Suprapubic skin (tissue), 4 donors: Measurements from ENCODE around the gene MAGEF1. TPM values are rescaled to one million over a fixed set of nuclear protein-coding genes. Genes with fewer than 3 reads are reported as not detected.
A peak's percentile ranks its signal among the peaks of the same experiment; 100 is the strongest.

Source experiments
- DNase-seq, 2 donors: peaks; one replicate each; pipeline ENCODE4 v3.0.0-alpha.2; 2019; ENCODE audit warnings: low spot score in 2 of 2
- H3K27ac ChIP-seq: fragments of 200-600 bp; sonication (generic); one replicate; pipeline ENCODE4 v1.5.1; 2019
- H3K27me3 ChIP-seq: fragments of 200-600 bp; sonication (generic); one replicate; pipeline ENCODE4 v1.5.1; 2019
- H3K36me3 ChIP-seq: fragments of 200-600 bp; sonication (generic); one replicate; pipeline ENCODE4 v1.5.1; 2019
- H3K4me1 ChIP-seq: fragments of 200-600 bp; sonication (generic); one replicate; pipeline ENCODE4 v1.5.1; 2019
- H3K4me3 ChIP-seq: fragments of 200-600 bp; sonication (generic); one replicate; pipeline ENCODE4 v1.5.1; 2019; ENCODE audit warnings: mild to moderate bottlenecking
- H3K9me3 ChIP-seq: fragments of 200-600 bp; sonication (generic); one replicate; pipeline ENCODE4 v1.5.1; 2019
- EP300 ChIP-seq: sonication (generic); formaldehyde crosslinking; IDR thresholded peaks from one replicate; pipeline ENCODE4 v1.6.1; 2017; ENCODE audit warnings: antibody characterized with exemption
- POLR2A ChIP-seq, 2 donors: fragments of 450-650 bp; IDR thresholded peaks; one replicate each; pipeline ENCODE4 v1.6.1; 2017; ENCODE audit warnings: antibody characterized with exemption in 2 of 2, mild to moderate bottlenecking in 2 of 2, moderate library complexity in 2 of 2
- POLR2AphosphoS5 ChIP-seq, 3 donors: sonication (generic); formaldehyde crosslinking; IDR thresholded peaks; one replicate each; pipeline ENCODE4 v1.6.1; 2017; ENCODE audit warnings: antibody characterized with exemption in 3 of 3
- WGBS: methylation state at CpG from one replicate; pipeline ENCODE4 v1.1.5; 2018; 5-methylcytosine and 5-hydroxymethylcytosine counted together
- total RNA-seq, 4 donors: library from RNA; depleted of rRNA; stranded (reverse); fragments of >200 nt; gene quantifications; one replicate each; pipeline ENCODE4 v1.1.0, GENCODE V29; 2016
- TF ChIP-seq, protein P1 (sequence below), 2 donors: fragments of 200-600 bp in 1 of 2; fragments of 450-650 bp in 1 of 2; sonication (generic) in 1 of 2; IDR thresholded peaks; one replicate each; pipeline ENCODE4 v1.5.1; 2016 to 2019; ENCODE audit warnings: antibody characterized with exemption in 2 of 2, mild to moderate bottlenecking in 1 of 2, moderate library complexity in 1 of 2

The MAGEF1 gene
- total RNA-seq, 4 donors from 2014 or later = 12.8 to 26.5 (median 17.7) TPM

DNA sequence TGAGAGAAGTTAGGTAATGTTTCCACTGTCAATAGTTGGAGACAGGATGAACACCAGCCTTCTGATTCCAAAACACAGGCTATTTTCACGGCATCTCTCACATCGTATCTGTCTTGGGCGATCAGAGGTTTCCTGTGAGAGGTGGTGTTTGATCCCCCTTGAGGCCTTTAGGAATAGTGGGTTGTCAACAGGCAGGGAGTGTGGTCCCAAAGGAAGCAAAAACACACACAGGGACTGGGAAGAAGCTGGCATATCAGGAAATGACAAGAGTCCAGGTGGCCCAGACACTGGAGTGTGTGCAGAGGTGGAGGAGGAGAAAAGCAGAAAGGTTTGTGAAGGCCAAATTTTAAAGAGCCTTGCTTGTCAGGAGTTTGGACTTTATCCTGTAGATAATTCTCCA lies 6.6 kb upstream of the MAGEF1 start:
- no peak overlapping the region for H3K27ac ChIP-seq
- DNase-seq = no peak
- H3K27me3 ChIP-seq = no peaks in the 10 kb centered on the region
- H3K4me1 ChIP-seq = peaks cover 13% of the 10 kb centered on the region
- H3K9me3 ChIP-seq = no peaks in the 10 kb centered on the region
- no peak overlapping the region for H3K4me3 ChIP-seq
- TF ChIP-seq EP300 = no peak
- no peak for TF ChIP-seq POLR2AphosphoS5 (IDR thresholded peaks at IDR 0.05)
- TF ChIP-seq, protein P1, sequence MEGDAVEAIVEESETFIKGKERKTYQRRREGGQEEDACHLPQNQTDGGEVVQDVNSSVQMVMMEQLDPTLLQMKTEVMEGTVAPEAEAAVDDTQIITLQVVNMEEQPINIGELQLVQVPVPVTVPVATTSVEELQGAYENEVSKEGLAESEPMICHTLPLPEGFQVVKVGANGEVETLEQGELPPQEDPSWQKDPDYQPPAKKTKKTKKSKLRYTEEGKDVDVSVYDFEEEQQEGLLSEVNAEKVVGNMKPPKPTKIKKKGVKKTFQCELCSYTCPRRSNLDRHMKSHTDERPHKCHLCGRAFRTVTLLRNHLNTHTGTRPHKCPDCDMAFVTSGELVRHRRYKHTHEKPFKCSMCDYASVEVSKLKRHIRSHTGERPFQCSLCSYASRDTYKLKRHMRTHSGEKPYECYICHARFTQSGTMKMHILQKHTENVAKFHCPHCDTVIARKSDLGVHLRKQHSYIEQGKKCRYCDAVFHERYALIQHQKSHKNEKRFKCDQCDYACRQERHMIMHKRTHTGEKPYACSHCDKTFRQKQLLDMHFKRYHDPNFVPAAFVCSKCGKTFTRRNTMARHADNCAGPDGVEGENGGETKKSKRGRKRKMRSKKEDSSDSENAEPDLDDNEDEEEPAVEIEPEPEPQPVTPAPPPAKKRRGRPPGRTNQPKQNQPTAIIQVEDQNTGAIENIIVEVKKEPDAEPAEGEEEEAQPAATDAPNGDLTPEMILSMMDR (IDR thresholded peaks at IDR 0.05) = no peak
- TF ChIP-seq POLR2A (IDR thresholded peaks at IDR 0.05) = no peak
- H3K36me3 ChIP-seq = no peaks in the 10 kb centered on the region
- WGBS = 86% methylated on average over 3 of the region's 3 CpGs

DNA sequence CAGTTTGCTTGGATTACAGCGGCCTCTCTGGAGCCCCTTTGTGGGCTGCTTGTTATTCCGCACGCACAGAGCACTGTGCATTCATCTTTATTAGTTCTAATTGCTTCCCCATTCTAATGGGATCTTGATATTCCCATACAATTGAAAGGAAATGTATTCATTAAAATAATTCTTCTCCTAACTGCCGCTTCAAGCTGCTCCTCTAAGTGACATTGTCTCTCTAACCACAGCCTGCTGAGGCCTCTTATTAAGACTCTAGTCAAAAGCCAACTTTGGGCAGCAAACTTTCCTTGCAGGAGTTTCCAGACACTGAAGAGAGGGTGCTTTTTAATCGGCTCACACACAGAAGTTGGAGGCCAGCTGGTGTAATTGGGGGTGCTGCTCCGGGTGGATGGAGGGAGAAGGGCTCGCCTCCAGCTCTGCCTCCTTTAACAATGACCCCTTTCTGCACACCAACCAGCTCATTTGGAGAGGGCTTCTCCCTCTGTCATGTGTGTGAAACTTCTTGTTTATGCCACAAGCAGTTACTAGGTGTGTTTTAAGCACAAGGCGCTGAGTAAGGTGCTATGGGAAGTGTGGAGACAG lies 5.6 kb upstream of the MAGEF1 start:
- Histone ChIP-seq H3K36me3 (no peaks in the 10 kb centered on the region), H3K4me1 (peaks cover 14% of the 10 kb centered on the region), H3K27me3 (no peaks in the 10 kb centered on the region), H3K9me3 (no peaks in the 10 kb centered on the region), H3K27ac (peak overlapping the region; percentile 66), H3K4me3 (no peak overlapping the region)
- TF ChIP-seq POLR2AphosphoS5 (IDR thresholded peaks at IDR 0.05) (no peak), POLR2A (IDR thresholded peaks at IDR 0.05) (no peak), EP300 (no peak)
- TF ChIP-seq, protein P1 (IDR thresholded peaks at IDR 0.05) = no peak
- 69% methylated on average over 8 of the region's 8 CpGs for WGBS
- DNase-seq = no peak

DNA sequence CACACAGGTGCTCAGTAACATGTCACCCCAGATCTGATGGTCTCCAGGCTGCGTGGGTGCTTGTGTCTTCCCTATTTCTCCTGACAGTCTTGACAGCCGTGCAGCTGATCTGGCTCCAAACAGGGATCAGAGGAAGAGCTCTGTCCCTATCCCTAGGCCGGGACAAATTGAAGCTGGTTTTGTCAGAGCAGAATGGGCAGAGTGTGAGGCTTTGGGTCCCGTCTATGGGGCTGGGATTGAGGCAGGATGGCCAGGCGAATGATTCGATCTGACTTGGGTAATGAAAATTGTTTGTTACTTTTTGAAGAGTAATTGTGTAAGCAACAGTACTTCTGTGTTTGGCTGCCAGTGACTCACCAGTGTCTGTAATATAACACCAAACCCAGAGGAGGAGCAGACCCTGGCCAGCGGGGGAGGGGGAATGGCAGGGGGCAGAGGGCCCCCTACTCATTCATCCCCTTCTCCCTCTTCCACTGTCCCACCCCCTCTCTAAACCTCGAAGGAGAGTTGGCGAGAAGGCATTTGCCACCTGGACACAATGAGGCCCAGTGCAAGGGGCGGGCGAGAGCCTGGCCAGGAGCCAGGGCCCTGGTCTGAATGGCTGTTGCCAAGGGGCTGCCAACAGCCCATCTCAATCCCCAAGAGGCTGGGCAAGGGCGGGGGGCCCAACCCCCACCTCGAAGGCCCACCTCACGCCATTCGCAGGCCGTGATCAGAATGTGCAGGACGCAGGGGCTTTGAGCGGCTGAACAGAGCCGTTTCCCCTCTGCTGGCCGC lies 4.9 kb upstream of the MAGEF1 start:
- H3K4me1 ChIP-seq = peaks cover 19% of the 10 kb centered on the region
- H3K27me3 ChIP-seq = no peaks in the 10 kb centered on the region
- H3K9me3 ChIP-seq = no peaks in the 10 kb centered on the region
- 65% methylated on average over 20 of the region's 20 CpGs for WGBS
- no peaks in the 10 kb centered on the region for H3K36me3 ChIP-seq
- H3K4me3 ChIP-seq = no peak overlapping the region
- DNase-seq = no peak
- TF ChIP-seq EP300 (no peak), POLR2A (IDR thresholded peaks at IDR 0.05) (no peak), POLR2AphosphoS5 (IDR thresholded peaks at IDR 0.05) (no peak)
- TF ChIP-seq, protein P1 (IDR thresholded peaks at IDR 0.05) = no peak
- H3K27ac ChIP-seq = peak overlapping the region; percentile 66

DNA sequence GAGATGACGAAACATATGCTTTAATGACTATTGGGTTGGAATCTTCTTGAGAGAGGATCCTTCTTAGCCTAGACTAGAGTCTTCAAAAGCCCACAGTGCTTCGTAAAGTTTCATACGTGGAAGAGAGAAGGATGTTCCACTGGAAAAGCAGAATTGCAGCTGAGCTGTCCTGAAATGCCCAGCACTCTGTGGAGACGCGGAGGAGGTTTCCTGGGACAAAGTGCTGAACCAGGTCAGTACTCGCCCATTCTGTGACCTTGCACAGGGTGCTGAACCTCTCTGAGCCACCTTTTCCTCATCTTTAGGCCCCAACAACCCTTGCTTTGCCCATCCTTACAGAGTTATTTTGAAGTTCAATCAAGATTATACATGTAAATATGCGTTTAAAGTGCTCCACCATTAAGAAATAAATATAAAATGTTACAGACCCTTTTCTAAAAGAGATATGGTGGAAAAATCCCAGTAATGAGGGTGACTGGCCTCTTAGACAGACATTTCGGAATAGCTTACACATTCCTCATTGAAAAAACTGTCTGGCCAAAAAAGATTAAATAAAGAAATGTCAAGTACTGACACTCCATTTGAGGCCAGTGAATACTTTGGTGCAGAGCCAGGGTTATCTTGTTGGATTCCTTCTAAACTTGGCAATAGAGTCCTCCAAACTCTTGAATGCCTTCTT lies 4.2 kb upstream of the MAGEF1 start:
- Histone ChIP-seq H3K4me1 (peaks cover 20% of the 10 kb centered on the region), H3K27ac (peak overlapping the region; percentile 66), H3K27me3 (no peaks in the 10 kb centered on the region), H3K36me3 (no peaks in the 10 kb centered on the region), H3K4me3 (no peak overlapping the region), H3K9me3 (no peaks in the 10 kb centered on the region)
- TF ChIP-seq EP300 (no peak), POLR2A (IDR thresholded peaks at IDR 0.05) (no peak), POLR2AphosphoS5 (IDR thresholded peaks at IDR 0.05) (no peak)
- TF ChIP-seq, protein P1 (IDR thresholded peaks at IDR 0.05) = no peak
- 80% methylated on average over 8 of the region's 8 CpGs for WGBS
- DNase-seq = no peak

DNA sequence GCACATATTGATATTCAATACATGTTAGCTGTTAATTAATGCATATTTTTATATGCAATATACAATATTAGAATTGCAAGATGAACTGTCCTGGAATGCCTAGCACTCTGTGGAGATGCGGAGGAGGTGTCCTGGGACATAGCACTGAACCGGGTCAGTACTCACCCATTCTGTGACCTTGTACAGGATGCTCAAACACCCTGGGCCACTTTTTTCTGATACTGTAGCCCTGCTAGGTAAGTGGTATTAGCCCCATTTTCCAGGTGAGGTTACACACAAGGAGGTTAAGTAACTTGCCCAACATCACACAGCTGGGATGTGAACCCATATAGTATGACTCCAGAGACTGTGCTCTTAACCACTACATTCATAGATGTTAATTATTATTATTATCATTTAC lies 1.7 kb upstream of the MAGEF1 start:
- Histone ChIP-seq H3K4me1 (peaks cover 34% of the 10 kb centered on the region), H3K27me3 (no peaks in the 10 kb centered on the region), H3K9me3 (no peaks in the 10 kb centered on the region), H3K27ac (no peak overlapping the region), H3K4me3 (no peak overlapping the region), H3K36me3 (no peaks in the 10 kb centered on the region)
- TF ChIP-seq POLR2AphosphoS5 (IDR thresholded peaks at IDR 0.05) (no peak), POLR2A (IDR thresholded peaks at IDR 0.05) (no peak), EP300 (no peak)
- TF ChIP-seq, protein P1 (IDR thresholded peaks at IDR 0.05) = no peak
- DNase-seq = no peak
- WGBS = 79% methylated on average over 2 of the region's 2 CpGs
